ENCODE measurements around the gene NLRC5.

GRCh38 chr16:56967733-56968132 is 21.6 kb upstream of the NLRC5 start:
- TF ChIP-seq GATA2 (IDR thresholded peaks at IDR 0.05; ENCODE audit: low read depth, low read length) = no peak
- no peak for TF ChIP-seq GATA3 (IDR thresholded peaks at IDR 0.05; ENCODE audit: low read depth, low read length)

Data from SH-SY5Y (cell line).